ENCODE data around the gene CFAP161. TPM values are rescaled to one million over a fixed set of nuclear protein-coding genes. Genes with fewer than 3 reads are reported as not detected.

Gene CFAP161
- total and polyA plus RNA-seq, 9 of the 15 experiments (the other 6 are each of a cell fraction or from before 2014, with no cell fraction given): 25.8 to 83.3 (median 75.6) TPM

DNA sequence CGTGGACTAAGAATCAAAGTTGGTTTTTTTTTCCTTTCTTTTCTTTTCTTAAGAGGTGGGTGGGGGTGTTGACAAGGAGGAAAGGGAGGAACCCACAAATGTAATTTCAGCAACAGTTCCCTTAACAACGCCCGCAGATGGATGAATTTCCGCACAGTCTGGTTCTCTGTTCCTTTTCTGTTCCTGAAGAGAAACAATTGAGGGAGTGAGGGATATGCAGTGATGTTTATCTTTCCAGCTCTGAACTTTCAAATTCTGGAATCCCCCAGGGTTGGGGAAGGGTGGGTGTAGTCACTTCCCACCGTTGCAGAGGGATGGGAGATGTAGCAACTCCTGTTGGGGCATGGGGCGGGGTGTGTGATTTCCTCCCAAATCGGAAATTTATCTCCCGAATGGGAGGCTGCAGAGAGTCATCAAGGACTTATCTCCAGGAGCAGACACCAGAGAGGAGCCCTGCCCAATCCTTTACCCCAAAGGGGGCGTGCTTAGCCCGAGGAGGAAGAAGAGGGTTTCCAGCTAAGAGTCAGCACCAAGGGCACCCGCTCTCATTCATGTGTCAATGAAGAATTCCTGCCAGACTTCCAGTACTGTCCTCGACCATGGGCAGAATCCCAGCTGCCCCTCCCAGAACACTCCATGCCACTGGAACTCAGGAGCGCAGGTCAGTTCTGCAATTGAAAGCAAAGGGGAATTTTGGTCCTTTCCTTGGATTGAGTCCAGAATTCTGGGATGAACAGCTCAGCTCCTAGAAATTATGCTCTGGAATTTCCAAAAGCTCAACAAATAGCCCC, 35.0 kb upstream of the CFAP161 start (continued):
- TF ChIP-seq, protein P1, sequence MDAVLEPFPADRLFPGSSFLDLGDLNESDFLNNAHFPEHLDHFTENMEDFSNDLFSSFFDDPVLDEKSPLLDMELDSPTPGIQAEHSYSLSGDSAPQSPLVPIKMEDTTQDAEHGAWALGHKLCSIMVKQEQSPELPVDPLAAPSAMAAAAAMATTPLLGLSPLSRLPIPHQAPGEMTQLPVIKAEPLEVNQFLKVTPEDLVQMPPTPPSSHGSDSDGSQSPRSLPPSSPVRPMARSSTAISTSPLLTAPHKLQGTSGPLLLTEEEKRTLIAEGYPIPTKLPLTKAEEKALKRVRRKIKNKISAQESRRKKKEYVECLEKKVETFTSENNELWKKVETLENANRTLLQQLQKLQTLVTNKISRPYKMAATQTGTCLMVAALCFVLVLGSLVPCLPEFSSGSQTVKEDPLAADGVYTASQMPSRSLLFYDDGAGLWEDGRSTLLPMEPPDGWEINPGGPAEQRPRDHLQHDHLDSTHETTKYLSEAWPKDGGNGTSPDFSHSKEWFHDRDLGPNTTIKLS (IDR thresholded peaks at IDR 0.05; ENCODE audit: borderline replicate concordance, low read depth): no peak; the same call in 1 of the 2 replicates
- TF ChIP-seq ZNF778 (CRISPR knock-in tag; IDR thresholded peaks at IDR 0.05) (no peak), KDM1A (IDR thresholded peaks at IDR 0.05) (peak; percentile 97), KDM5B (IDR thresholded peaks at IDR 0.05; ENCODE audit: insufficient replicate concordance, low read depth, low read length) (no peak), ZNF165 (CRISPR knock-in tag; IDR thresholded peaks at IDR 0.05; ENCODE audit: borderline replicate concordance) (no peak), ZFP1 (CRISPR knock-in tag; IDR thresholded peaks at IDR 0.05) (no peak), FOXP1 (CRISPR knock-in tag; IDR thresholded peaks at IDR 0.05) (no peak), SP1 (CRISPR knock-in tag; IDR thresholded peaks at IDR 0.05) (no peak), HDAC1 (IDR thresholded peaks at IDR 0.05) (peak in 1 of 2 experiments; percentile 84; a peak in 2 of 4 replicates), ELF2 (CRISPR knock-in tag; IDR thresholded peaks at IDR 0.05) (no peak), SAP30 (IDR thresholded peaks at IDR 0.05; ENCODE audit: borderline replicate concordance, insufficient read depth, low read depth, low read length, poor library complexity, severe bottlenecking) (no peak), NCOA1 (IDR thresholded peaks at IDR 0.05; ENCODE audit: low read depth) (peak; percentile 48; the same call in 1 of the 2 replicates), SMARCE1 (IDR thresholded peaks at IDR 0.05) (peak; percentile 89), NFE2 (IDR thresholded peaks at IDR 0.05; ENCODE audit: low read depth) (no peak), EGR1 (conservative IDR thresholded peaks at IDR 0.05) (peak; percentile 52), RBM15 (IDR thresholded peaks at IDR 0.05; ENCODE audit: insufficient read depth, low read length) (no peak), NR1H2 (CRISPR knock-in tag; IDR thresholded peaks at IDR 0.05) (no peak)
- TF ChIP-seq, protein P2, sequence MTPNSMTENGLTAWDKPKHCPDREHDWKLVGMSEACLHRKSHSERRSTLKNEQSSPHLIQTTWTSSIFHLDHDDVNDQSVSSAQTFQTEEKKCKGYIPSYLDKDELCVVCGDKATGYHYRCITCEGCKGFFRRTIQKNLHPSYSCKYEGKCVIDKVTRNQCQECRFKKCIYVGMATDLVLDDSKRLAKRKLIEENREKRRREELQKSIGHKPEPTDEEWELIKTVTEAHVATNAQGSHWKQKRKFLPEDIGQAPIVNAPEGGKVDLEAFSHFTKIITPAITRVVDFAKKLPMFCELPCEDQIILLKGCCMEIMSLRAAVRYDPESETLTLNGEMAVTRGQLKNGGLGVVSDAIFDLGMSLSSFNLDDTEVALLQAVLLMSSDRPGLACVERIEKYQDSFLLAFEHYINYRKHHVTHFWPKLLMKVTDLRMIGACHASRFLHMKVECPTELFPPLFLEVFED (CRISPR knock-in tag; conservative IDR thresholded peaks at IDR 0.05): no peak
- TF ChIP-seq, protein P3, sequence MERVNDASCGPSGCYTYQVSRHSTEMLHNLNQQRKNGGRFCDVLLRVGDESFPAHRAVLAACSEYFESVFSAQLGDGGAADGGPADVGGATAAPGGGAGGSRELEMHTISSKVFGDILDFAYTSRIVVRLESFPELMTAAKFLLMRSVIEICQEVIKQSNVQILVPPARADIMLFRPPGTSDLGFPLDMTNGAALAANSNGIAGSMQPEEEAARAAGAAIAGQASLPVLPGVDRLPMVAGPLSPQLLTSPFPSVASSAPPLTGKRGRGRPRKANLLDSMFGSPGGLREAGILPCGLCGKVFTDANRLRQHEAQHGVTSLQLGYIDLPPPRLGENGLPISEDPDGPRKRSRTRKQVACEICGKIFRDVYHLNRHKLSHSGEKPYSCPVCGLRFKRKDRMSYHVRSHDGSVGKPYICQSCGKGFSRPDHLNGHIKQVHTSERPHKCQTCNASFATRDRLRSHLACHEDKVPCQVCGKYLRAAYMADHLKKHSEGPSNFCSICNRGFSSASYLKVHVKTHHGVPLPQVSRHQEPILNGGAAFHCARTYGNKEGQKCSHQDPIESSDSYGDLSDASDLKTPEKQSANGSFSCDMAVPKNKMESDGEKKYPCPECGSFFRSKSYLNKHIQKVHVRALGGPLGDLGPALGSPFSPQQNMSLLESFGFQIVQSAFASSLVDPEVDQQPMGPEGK (CRISPR knock-in tag; IDR thresholded peaks at IDR 0.05; ENCODE audit: borderline replicate concordance): no peak
- TF ChIP-seq, protein P4, sequence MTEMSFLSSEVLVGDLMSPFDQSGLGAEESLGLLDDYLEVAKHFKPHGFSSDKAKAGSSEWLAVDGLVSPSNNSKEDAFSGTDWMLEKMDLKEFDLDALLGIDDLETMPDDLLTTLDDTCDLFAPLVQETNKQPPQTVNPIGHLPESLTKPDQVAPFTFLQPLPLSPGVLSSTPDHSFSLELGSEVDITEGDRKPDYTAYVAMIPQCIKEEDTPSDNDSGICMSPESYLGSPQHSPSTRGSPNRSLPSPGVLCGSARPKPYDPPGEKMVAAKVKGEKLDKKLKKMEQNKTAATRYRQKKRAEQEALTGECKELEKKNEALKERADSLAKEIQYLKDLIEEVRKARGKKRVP (CRISPR knock-in tag; IDR thresholded peaks at IDR 0.05): no peak
- TF ChIP-seq, protein P5, sequence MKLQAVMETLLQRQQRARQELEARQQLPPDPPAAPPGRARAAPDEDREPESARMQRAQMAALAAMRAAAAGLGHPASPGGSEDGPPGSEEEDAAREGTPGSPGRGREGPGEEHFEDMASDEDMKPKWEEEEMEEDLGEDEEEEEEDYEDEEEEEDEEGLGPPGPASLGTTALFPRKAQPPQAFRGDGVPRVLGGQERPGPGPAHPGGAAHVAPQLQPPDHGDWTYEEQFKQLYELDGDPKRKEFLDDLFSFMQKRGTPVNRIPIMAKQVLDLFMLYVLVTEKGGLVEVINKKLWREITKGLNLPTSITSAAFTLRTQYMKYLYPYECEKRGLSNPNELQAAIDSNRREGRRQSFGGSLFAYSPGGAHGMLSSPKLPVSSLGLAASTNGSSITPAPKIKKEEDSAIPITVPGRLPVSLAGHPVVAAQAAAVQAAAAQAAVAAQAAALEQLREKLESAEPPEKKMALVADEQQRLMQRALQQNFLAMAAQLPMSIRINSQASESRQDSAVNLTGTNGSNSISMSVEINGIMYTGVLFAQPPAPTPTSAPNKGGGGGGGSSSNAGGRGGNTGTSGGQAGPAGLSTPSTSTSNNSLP (IDR thresholded peaks at IDR 0.05; ENCODE audit: borderline replicate concordance, low read depth, low read length): peak; percentile 99
